DMS53 treated with DMSO at 0.1 percent for 48 hours (cell line): ENCODE measurements around the gene SCN2A.
"Not testable (repeated sequence)": the region's sequence is repeated elsewhere in the genome, so short reads cannot be mapped to it uniquely, and the experiment has no call there.

ENCODE experiments used
- DNase-seq: peaks from one replicate; lab custom pipeline; 2025; ENCODE audit not compliant: unreplicated experiment; lab: John Stamatoyannopoulos, UW

The SCN2A gene

DNA sequence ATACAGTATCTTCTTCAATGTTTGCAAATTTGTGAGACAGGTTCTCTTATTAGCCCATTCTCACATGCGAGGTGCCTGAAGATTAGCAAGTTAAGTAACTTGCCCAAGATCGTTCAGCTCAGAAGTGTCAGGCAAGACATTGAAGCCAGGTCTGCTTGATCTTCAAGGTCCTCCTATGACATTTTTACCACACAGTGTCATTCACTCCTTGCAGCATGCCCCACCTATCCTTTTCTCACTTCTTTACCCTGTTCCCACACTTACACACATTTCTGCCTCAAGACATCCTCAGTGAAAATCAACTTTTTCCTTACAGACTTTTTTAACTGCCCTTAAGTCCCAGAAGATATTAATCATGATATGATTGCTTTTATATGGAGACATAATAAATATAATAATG, 73.8 kb downstream of the SCN2A start:
- DNase-seq = no peak

DNA sequence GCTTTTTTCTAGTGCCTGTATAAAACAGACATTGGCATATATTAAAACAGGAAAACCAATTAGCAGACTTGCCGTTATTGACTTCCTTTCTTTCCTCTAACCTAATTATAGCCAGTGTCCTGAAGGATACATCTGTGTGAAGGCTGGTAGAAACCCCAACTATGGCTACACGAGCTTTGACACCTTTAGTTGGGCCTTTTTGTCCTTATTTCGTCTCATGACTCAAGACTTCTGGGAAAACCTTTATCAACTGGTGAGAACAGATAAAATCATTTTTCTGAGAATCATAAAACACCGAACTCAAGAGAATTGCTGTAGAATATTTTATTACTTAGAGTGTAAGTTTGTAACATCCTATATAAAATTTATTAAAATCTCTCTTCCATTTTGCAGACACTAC, 74.3 kb downstream of the SCN2A start:
- no peak for DNase-seq

DNA sequence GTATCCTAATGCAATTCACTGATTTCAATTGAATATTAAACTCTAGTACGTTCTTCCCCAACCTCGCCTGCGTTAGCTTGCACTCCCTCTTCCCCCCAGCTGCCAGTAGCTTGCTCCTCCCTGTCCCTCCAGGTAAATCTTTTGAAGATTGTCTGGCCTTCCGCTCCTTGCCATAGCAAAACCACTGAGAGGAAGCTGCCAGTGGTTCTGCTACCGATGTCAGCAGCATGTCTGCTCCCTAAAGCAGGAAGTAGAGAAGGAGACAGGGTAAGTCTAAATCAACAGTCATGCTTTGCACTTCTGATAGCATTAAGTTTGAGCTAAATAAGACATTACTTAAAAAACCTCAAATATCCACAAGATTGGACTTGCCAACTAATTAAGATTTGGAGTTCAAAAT, 89.1 kb downstream of the SCN2A start:
- no peak for DNase-seq

GRCh38 chr2:165344276-165344675, 105.1 kb downstream of the SCN2A start:
- DNase-seq = not testable (repeated sequence)

DNA sequence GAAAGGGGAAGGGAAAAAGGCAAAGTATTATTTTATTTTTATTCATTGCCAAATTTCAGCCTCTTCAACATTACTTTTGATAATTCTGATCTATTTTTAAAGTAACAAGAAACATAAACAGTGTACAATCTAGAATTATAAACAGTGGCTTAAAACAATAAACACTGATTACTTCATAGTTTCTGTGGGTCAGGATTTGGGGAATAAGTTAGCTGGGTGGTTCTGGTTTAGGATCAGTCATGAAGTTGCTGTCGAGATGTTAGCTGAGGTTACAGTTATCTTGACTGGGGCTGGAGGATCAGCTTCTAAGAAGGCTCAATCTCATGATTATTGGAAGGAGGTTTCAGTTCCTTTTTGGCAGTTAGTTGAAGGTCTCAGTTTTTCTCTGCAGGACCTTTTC, 109.2 kb downstream of the SCN2A start:
- no peak for DNase-seq

- no peak for DNase-seq
Observed at GRCh38 chr2:165349181-165349580, 110.0 kb downstream of the SCN2A start.

DNA sequence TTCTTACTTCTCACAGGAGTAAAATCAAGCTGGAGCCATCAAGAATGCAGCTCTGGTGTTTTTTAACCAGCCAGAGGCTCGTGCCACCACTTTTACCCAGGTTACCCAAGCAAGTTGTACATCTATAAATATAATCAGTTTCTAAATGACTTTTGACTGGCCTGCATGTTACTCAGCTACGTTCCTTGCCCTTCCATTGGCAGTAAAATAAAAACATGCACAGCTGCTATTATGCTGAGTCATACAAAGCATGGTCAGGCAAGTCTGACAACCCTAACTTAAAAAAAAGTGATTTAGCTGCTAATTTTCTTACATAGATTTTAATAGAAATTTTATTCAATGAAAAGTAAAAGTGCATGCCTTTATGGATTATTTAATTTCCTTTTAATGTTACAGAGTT, 118.5 kb downstream of the SCN2A start:
- peak; percentile 64 for DNase-seq

- no peak for DNase-seq
Observed at GRCh38 chr2:165361514-165361913, 122.3 kb downstream of the SCN2A start.

DNA sequence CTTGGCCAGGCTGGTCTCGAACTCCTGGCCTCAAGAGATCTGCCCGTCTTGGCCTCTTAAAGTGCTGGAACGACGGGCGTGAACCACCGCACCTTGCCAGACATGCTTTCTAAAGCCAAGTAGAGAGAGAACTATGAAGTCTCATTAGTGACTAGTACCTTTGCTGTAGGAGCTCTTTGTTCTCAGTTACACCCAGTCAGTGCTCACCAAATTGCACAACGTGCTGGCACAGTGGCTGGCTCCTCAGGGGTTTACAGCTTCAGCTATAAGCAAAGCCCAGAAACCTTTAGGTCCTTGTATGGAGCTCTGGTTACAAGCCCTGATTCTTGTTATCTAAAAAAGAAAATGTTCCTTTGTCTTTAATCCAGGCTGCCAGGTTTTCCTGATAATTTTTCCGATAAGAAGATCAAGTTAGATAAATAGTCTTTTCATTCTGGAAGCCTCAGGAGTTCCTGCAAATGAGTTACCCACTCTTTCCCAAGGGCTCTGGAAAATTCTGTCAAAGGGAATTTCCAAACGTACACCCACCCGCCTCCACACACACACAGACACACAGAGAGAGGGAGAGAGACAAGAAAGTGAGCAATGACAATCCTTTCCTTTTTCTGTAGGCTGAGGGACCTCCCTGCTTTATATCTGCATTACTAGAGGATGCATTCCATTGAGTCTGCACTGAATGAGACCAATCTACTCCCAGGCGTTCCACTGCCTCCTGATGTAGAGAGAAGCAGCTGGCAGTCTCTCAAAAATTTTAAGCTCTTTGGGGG, 130.1 kb downstream of the SCN2A start:
- no peak for DNase-seq

GRCh38 chr2:165369898-165370296, 130.7 kb downstream of the SCN2A start:
- DNase-seq = no peak

DNA sequence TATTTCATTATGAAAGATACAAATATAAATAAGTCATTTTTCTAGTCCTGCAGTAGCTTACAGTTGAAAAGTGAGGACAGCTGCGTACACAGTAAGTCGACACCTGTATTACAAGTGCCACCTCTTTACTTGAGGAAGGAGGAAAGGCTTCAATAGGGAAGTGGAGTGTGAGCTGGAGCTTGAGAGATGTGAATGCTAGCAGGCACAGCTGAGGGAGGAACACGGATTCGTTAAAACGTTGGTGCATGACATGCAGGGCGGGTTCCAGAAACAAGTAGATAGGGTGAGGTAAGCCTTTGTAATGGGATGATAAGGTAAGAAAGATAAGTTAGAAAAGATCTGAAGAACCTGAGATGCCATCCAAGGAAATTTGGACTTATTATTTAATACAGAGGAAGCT, 132.1 kb downstream of the SCN2A start:
- peak; percentile 99 for DNase-seq

DNA sequence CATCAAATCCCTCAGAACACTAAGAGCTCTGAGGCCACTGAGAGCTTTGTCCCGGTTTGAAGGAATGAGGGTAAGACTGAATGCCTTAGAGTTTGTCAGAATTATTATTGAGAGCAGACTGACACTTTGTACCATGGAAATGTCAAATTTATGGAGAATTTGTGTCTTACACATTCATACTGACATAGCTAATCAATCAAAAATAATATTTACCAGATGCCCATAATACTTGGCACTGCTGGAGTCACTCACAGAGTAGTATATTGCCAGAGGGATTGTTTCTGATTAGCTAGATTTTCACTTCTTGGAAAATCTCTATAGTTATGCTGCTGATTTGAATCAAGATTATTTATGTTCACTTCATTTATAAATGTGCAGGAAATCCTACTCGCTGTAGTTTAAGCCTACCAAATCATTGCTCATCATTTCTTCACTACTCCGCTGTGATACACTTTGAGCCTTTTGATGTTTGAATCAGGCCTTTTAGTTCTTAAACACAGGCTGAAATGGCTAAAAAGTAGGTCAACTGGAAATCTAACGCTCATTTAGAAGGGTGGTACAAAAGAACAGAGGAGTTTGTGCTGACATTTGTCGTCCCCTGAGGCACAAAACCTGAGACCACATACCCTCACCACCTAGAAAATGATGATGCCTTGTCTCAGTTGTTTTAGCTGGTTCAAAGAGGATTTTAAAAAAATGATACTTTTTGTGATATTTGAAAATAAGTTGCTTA, 134.2 kb downstream of the SCN2A start:
- DNase-seq = no peak

- DNase-seq = no peak
Observed at GRCh38 chr2:165376571-165376975, 137.4 kb downstream of the SCN2A start.

DNA sequence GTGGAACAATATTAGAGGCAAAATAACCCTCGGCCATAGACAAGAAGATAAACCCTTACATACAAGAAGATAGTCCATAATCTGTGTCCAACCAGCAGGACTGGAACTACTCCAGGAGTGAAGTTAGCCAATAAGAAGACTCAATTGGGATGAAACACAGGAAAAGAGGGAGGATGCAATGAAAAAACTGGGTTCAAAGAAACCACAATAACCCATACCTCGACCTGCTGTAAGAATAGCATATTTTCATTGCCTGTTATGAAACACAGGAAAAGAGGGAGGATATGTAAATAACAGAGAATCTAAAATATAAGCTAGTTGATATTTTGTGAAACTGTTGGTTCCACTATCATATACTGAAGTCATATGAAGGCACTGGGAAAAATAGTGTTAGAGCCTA, 143.1 kb downstream of the SCN2A start:
- DNase-seq = no peak

GRCh38 chr2:165390875-165391274, 151.7 kb downstream of the SCN2A start:
- peak; percentile 74 for DNase-seq

- DNase-seq = no peak
Observed at GRCh38 chr2:165391791-165392190, 152.6 kb downstream of the SCN2A start.

DNA sequence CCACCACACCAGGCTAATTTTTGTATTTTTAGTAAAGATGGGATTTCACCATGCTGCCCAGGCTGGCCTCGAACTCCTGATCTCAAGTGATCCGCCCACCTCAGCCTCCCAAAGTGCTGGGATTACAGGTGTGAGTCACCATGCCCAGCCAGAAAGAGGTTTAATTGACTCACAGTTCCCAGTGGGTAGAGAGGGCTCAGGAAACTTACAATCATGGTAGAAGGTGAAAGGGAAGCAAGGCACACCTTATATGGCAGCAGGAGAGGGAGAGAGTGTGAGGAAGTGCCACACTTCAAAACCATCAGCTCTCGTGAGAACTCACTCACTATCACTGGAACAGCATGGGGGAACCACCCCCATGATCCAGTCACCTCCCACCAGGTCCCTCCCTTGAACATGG, 159.4 kb downstream of the SCN2A start:
- DNase-seq = not testable (repeated sequence)

DNA sequence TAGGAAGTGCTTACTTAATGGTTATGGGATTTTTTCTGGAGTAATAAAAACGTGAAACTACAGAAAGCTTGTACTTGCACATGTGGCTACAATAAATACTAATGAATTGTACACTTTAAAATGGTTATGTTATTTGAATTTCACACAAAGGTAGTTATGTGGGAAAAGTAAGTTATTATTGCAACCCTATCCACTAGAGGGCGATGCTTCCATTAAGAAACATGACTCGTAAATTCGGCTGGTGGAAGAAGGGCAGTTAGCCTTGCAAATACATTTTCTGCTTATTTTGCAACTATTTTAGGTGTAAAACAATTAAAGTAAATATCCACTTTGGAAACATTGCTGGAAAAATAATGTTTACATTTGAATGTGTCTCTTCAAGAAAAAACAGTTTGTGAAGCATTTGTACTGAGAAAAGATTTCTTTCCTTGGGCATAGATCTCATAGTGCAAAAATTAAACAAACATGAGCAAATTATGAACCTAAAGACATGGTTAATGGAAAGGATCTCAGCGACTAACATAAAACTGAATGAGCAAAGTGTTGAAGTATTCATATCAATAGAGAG, 162.2 kb downstream of the SCN2A start:
- DNase-seq = peak; percentile 82

DNA sequence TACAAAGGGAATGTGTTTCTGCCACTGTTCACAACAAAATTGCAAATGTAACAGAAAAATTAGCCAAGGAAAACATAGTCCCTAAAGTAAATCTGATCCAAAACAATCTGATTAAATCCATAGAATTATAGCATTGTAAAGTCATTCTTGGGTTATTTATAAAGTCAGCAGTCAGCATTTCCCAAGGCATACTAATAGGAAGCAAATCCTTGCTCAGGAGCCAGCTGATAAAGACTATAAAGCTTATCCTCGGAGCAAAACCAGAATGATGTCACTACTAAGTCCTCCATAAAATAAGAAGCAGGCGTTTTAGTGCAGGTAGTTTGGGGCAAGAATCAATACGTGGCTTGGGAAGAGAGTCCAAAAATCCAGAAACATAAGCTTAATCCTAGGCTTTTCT, 162.9 kb downstream of the SCN2A start:
- DNase-seq = no peak

DNA sequence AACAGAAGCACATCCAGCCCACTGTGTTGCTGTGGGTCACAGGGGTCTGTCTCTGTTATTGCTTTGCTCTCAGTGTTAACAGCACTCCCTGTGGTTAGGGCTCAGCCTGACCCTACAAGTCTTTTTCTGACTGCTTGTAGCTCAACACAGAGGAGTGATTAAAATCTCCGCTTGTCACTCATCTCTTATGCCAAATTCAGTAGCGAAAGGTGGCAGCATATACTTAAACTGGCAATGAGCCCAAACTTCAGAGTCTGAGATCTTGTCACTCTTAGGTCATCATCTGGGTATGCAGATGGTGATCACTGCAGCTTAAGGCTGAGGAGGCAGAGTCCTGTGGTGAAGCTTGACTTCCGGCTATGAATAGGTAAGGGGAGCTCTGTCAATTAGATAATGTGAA, 167.0 kb downstream of the SCN2A start:
- no peak for DNase-seq

DNA sequence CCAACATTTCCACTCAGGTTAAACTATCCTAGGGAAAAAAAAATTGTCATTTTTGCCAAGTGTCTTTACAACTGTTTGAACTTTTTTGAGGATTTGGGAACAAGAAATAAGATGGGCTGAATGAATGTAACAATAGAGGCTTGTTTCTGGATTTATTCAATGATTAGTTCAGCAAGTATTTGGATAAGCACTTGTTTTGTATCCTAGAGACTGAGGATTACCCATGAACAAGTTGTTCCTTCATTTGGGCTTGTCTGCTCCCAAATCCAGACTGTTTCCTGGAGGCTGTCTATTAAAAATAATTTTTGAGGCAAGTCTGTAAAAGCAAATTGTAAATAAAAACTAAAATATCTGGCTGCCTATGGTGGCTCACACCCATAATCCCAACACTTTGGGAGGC, 168.3 kb downstream of the SCN2A start:
- no peak for DNase-seq

DNA sequence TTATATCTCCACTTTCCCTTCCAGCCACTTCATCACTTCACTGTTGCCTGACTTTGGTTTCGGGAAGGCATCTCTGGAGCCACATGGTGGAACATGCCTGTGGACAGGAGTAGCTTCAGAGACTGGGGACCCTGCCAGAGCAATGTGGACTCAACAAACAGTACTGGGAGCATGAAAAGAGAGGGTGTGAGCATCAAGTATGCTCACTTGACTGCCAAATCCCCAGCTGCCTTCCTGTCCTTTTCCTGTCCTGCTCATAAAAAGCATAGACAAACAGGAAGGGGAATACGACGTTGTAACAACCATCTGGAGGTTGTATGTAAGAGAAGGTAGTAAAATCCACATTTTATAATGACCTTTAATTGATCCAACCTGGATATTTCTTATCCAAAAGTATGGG, 169.0 kb downstream of the SCN2A start:
- DNase-seq = peak; percentile 59
